Panc1 (cell line): ENCODE results near the gene ZNF593OS. TPM values are rescaled to one million over a fixed set of nuclear protein-coding genes. Genes with fewer than 3 reads are reported as not detected.

Experiments used
- ATAC-seq: fragments of 200-7000 bp; cut with Tn5 transposase; 2 replicates; pipeline ENCODE4 v1.9.1; 2020; ENCODE audit warnings: mild to moderate bottlenecking, moderate library complexity
- BruUV-seq: library from RNA; stranded (reverse); fragments of 400-500 nt; replicated peaks from 2 replicates; lab custom pipeline; 2021; lab: Mats Ljungman, UMichigan
- CTCF ChIA-PET: fragments of 300-600 bp; sonication (Branson Sonifier 250); formaldehyde crosslinking; loops from one replicate; lab custom pipeline; 2022; ENCODE audit warnings: antibody characterized with exemption; lab: Charles Lee
- POLR2A ChIA-PET: fragments of 300-600 bp; sonication (Branson Sonifier 250); formaldehyde crosslinking; loops from one replicate; lab custom pipeline; 2022; ENCODE audit warnings: antibody characterized with exemption; lab: Charles Lee
- DNase-seq: peaks from one replicate; pipeline ENCODE4 v3.0.0-alpha.2; 2010; ENCODE audit warnings: low read depth, low spot score
- H3K27ac ChIP-seq: 2 replicates; pipeline ENCODE4 v1.5.1; 2011; ENCODE audit warnings: mild to moderate bottlenecking, low read length, inconsistent platforms
- H3K27me3 ChIP-seq: fragments of 200-500 bp; sonication (Bioruptor generic); 2 replicates; pipeline ENCODE4 v1.6.0; 2014; ENCODE audit warnings: low read length, inconsistent platforms; ENCODE audit not compliant: control insufficient read depth, insufficient read depth
- H3K36me3 ChIP-seq: fragments of 200-500 bp; sonication (Bioruptor generic); 2 replicates; pipeline ENCODE4 v1.5.1; 2014; ENCODE audit warnings: inconsistent platforms, mild to moderate bottlenecking, low read length, moderate library complexity; ENCODE audit not compliant: control insufficient read depth, insufficient read depth
- H3K4me1 ChIP-seq: 2 replicates; pipeline ENCODE4 v1.5.1; 2011; ENCODE audit warnings: inconsistent platforms, mild to moderate bottlenecking, low read length, moderate library complexity; ENCODE audit not compliant: control insufficient read depth, insufficient read depth
- H3K4me3 ChIP-seq, 2 experiments: 2 replicates each; pipeline ENCODE4 v1.5.1; 2011 to 2012; ENCODE audit warnings: low read depth in 2 of 2, low read length in 2 of 2, mild to moderate bottlenecking in 2 of 2, inconsistent platforms in 1 of 2, moderate library complexity in 1 of 2
- H3K9me3 ChIP-seq: fragments of 200-500 bp; sonication (Bioruptor generic); 2 replicates; pipeline ENCODE4 v1.5.1; 2014; ENCODE audit warnings: low read depth, mild to moderate bottlenecking, inconsistent platforms, low read length, moderate library complexity; ENCODE audit not compliant: control insufficient read depth, insufficient read depth
- POLR2AphosphoS5 ChIP-seq: IDR thresholded peaks from 2 replicates; pipeline ENCODE4 v1.6.1; 2012; ENCODE audit warnings: mild to moderate bottlenecking, low read depth, low read length, moderate library complexity
- REST ChIP-seq, 2 experiments: IDR thresholded peaks; 2 replicates each; pipeline ENCODE4 v1.6.1; 2011 to 2012; ENCODE audit warnings: low read depth in 2 of 2, control low read depth in 1 of 2, low read length in 1 of 2, mild to moderate bottlenecking in 1 of 2, moderate library complexity in 1 of 2; ENCODE audit not compliant: insufficient read depth in 1 of 2
- SIN3A ChIP-seq: IDR thresholded peaks from 2 replicates; pipeline ENCODE4 v1.6.1; 2012; ENCODE audit warnings: low read depth, mild to moderate bottlenecking, low read length, moderate library complexity, borderline replicate concordance; ENCODE audit not compliant: insufficient read depth
- TCF7L2 ChIP-seq: IDR thresholded peaks from 2 replicates; pipeline ENCODE4 v1.6.1; 2011; ENCODE audit warnings: mild to moderate bottlenecking, low read depth, low read length, inconsistent platforms
- in situ Hi-C: cut with HindIII; loops from 2 replicates; pipeline ENCODE4 v1.10.0; 2016; ENCODE audit warnings: low sequenced_read_pairs, low pct_unique_long_range_greater_than_20kb
- intact Hi-C: fragments of 100-400 bp; cut with micrococcal nuclease; formaldehyde crosslinking; loops from one replicate; pipeline ENCODE4 v1.10.0; 2022; ENCODE audit not compliant: unreplicated experiment
- total RNA-seq: library from RNA; stranded (reverse); gene quantifications from one replicate; pipeline ENCODE4 v1.2.1, GENCODE V29; 2021; ENCODE audit not compliant: unreplicated experiment
- TF ChIP-seq, protein P1 (sequence below): fragments of 450-650 bp; IDR thresholded peaks from 2 replicates; pipeline ENCODE4 v1.5.1; 2017; ENCODE audit warnings: mild to moderate bottlenecking

ZNF593OS gene
- total RNA-seq, 1 experiment from 2014 or later, result not detected

- ChIA-PET POLR2A (interaction anchor here (0.6 to 0.7 kb wide), 3 partner anchors 111 to 329 kb away, joined by 3 to 4 read pairs (median 4); partner anchors contain the start of gene PAQR7), CTCF (interaction anchor here (1.0 kb wide), 1 partner anchor 57 kb away, joined by 6 read pairs; the partner anchor contains the start of gene CEP85)
- peak within 1 kb of the TSS; percentile 73 for H3K27ac ChIP-seq
- intact Hi-C loops (no loop called here), in situ Hi-C loops (no loop called here)
- TF ChIP-seq REST (IDR thresholded peaks at IDR 0.05; ENCODE audit: insufficient read depth in 1 of 2, low read depth in 2 of 2, low read length in 1 of 2) (no peak), TCF7L2 (0 out of 2 replicates have a peak, but pooled peaks have one; percentile 17), SIN3A (no peak)
- TF ChIP-seq, protein P1, sequence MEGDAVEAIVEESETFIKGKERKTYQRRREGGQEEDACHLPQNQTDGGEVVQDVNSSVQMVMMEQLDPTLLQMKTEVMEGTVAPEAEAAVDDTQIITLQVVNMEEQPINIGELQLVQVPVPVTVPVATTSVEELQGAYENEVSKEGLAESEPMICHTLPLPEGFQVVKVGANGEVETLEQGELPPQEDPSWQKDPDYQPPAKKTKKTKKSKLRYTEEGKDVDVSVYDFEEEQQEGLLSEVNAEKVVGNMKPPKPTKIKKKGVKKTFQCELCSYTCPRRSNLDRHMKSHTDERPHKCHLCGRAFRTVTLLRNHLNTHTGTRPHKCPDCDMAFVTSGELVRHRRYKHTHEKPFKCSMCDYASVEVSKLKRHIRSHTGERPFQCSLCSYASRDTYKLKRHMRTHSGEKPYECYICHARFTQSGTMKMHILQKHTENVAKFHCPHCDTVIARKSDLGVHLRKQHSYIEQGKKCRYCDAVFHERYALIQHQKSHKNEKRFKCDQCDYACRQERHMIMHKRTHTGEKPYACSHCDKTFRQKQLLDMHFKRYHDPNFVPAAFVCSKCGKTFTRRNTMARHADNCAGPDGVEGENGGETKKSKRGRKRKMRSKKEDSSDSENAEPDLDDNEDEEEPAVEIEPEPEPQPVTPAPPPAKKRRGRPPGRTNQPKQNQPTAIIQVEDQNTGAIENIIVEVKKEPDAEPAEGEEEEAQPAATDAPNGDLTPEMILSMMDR, result no peak
- no peaks in the 10 kb centered on the region for H3K9me3 ChIP-seq
- H3K4me3 ChIP-seq, result peak within 1 kb of the TSS; percentile 43 to 65
- ATAC-seq (peak; percentile 94), DNase-seq (no peak)
- no peaks in the 10 kb centered on the region for H3K27me3 ChIP-seq
- H3K36me3 ChIP-seq, result no peaks in the 10 kb centered on the region; the same call in 1 of the 2 replicates
- no TSS peak for BruUV-seq
- no peaks in the 10 kb centered on the region; the same call in 1 of the 2 replicates for H3K4me1 ChIP-seq
Observed at GRCh38 chr1:26177182-26177684, 5.6 kb upstream of the ZNF593OS start, which contains the start of gene CNKSR1. TSS of gene CNKSR1 (plus strand) at chr1:26177491. CDS start at chr1:26177548, 57 bp downstream.

GRCh38 chr1:26175346-26175745 lies 3.7 kb upstream of the ZNF593OS start:
- BruUV-seq, result no TSS peak
- no peak overlapping the region for H3K27ac ChIP-seq
- in situ Hi-C loops, result no loop called here
- intact Hi-C loops, result no loop called here
- peaks cover 10% of the 10 kb centered on the region for H3K4me1 ChIP-seq
- no peak for ATAC-seq
- TF ChIP-seq, protein P1, result no peak
- no peak for TF ChIP-seq REST (IDR thresholded peaks at IDR 0.05; ENCODE audit: insufficient read depth in 1 of 2, low read depth in 2 of 2, low read length in 1 of 2)
- no peak for TF ChIP-seq POLR2AphosphoS5
- TF ChIP-seq SIN3A, result no peak
- TF ChIP-seq TCF7L2, result no peak
- no peak overlapping the region for H3K4me3 ChIP-seq
- DNase-seq, result no peak
- H3K27me3 ChIP-seq, result no peaks in the 10 kb centered on the region
- ChIA-PET POLR2A (interaction anchor here (0.6 kb wide), 1 partner anchor 54 kb away, joined by 8 read pairs; no protein-coding TSS in a partner anchor), CTCF (no interaction called here)
- H3K36me3 ChIP-seq, result no peaks in the 10 kb centered on the region; the same call in 1 of the 2 replicates
- H3K9me3 ChIP-seq, result no peaks in the 10 kb centered on the region
